GM18870 (cell line): ENCODE results near the gene CEL.

Experiments
- ATAC-seq: cut with Tn5 transposase; IDR thresholded peaks from one replicate; pipeline ENCODE4 v1.9.1; 2021; ENCODE audit warnings: moderate library complexity; ENCODE audit not compliant: unreplicated experiment

CEL gene

GRCh38 chr9:133114886-133115603, 53.3 kb downstream of the CEL start:
- no peak for ATAC-seq

- peak; percentile 66 for ATAC-seq
Observed at GRCh38 chr9:133115604-133116345, 54.0 kb downstream of the CEL start.

- no peak for ATAC-seq
Observed at GRCh38 chr9:133116346-133117231, 54.8 kb downstream of the CEL start.

- ATAC-seq, result no peak
Observed at GRCh38 chr9:133117271-133118178, 55.7 kb downstream of the CEL start.

GRCh38 chr9:133118179-133118520, 56.4 kb downstream of the CEL start:
- no peak for ATAC-seq

GRCh38 chr9:133118568-133118967, 56.8 kb downstream of the CEL start:
- no peak for ATAC-seq

GRCh38 chr9:133119103-133119845, 57.5 kb downstream of the CEL start:
- ATAC-seq, result no peak

GRCh38 chr9:133119846-133120500, 58.2 kb downstream of the CEL start:
- no peak for ATAC-seq

GRCh38 chr9:133120501-133121197, 58.9 kb downstream of the CEL start:
- no peak for ATAC-seq
